Parathyroid adenoma (tissue), 2 donors: Measurements from ENCODE around the gene IL17RD.

Experiments used
- H2AFZ ChIP-seq: fragments of 300-600 bp; sonication (generic); one replicate; pipeline ENCODE4 v1.7.0; 2017; ENCODE audit warnings: antibody characterized with exemption, mild to moderate bottlenecking
- H3K27ac ChIP-seq: fragments of 300-600 bp; sonication (generic); one replicate; pipeline ENCODE4 v1.7.0; 2017
- H3K27me3 ChIP-seq: fragments of 300-600 bp; sonication (generic); one replicate; pipeline ENCODE4 v1.7.0; 2017; ENCODE audit warnings: low read length; ENCODE audit not compliant: control insufficient read depth, insufficient read depth
- H3K36me3 ChIP-seq: fragments of 300-600 bp; sonication (generic); one replicate; pipeline ENCODE4 v1.7.0; 2017; ENCODE audit warnings: low read length; ENCODE audit not compliant: control insufficient read depth, insufficient read depth
- H3K4me1 ChIP-seq: fragments of 300-600 bp; sonication (generic); one replicate; pipeline ENCODE4 v1.7.0; 2017; ENCODE audit warnings: control low read depth
- H3K4me2 ChIP-seq: fragments of 300-600 bp; sonication (generic); one replicate; pipeline ENCODE4 v1.7.0; 2017; ENCODE audit warnings: low read length
- H3K4me3 ChIP-seq: fragments of 300-600 bp; sonication (generic); one replicate; pipeline ENCODE4 v1.7.0; 2017; ENCODE audit warnings: low read depth, low read length
- H3K79me2 ChIP-seq: fragments of 300-600 bp; sonication (generic); one replicate; pipeline ENCODE4 v1.7.0; 2017; ENCODE audit warnings: control low read depth
- H3K9ac ChIP-seq: fragments of 300-600 bp; sonication (generic); one replicate; pipeline ENCODE4 v1.7.0; 2017; ENCODE audit warnings: mild to moderate bottlenecking
- H3K9me3 ChIP-seq: fragments of 300-600 bp; sonication (generic); one replicate; pipeline ENCODE4 v1.7.0; 2017; ENCODE audit warnings: low read length; ENCODE audit not compliant: control insufficient read depth
- TF ChIP-seq, protein P1 (sequence below): fragments of 300-600 bp; sonication (generic); IDR thresholded peaks from one replicate; pipeline ENCODE4 v1.7.0; 2017; ENCODE audit warnings: antibody characterized with exemption, mild to moderate bottlenecking
- donor health status: primary hyperparathyroidism.

Gene IL17RD

DNA sequence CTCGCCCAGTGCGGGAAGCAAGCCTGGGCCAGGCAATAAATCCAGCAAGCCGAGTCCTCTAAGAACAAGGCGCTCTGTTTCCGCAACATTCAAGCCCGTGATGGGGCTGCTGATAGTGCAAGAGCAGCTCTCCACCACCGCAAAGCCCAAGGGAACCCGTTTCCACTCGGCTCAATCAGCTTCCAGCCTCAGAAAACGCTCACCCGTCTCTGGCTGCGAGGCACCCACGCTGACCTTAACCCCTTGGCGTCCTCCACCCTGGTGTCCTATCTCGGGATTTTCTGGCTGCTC lies 86.9 kb downstream of the IL17RD start:
- TF ChIP-seq, protein P1, sequence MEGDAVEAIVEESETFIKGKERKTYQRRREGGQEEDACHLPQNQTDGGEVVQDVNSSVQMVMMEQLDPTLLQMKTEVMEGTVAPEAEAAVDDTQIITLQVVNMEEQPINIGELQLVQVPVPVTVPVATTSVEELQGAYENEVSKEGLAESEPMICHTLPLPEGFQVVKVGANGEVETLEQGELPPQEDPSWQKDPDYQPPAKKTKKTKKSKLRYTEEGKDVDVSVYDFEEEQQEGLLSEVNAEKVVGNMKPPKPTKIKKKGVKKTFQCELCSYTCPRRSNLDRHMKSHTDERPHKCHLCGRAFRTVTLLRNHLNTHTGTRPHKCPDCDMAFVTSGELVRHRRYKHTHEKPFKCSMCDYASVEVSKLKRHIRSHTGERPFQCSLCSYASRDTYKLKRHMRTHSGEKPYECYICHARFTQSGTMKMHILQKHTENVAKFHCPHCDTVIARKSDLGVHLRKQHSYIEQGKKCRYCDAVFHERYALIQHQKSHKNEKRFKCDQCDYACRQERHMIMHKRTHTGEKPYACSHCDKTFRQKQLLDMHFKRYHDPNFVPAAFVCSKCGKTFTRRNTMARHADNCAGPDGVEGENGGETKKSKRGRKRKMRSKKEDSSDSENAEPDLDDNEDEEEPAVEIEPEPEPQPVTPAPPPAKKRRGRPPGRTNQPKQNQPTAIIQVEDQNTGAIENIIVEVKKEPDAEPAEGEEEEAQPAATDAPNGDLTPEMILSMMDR: no peak
- no peaks in the 10 kb centered on the region for H3K27me3 ChIP-seq
- no peaks in the 10 kb centered on the region for H3K36me3 ChIP-seq
- peak overlapping the region; percentile 86 for H3K27ac ChIP-seq
- peak overlapping the region; percentile 91 for H3K4me3 ChIP-seq
- H3K79me2 ChIP-seq: peaks cover 7% of the 10 kb centered on the region
- peaks cover 11% of the 10 kb centered on the region for H3K4me1 ChIP-seq
- peak overlapping the region; percentile 99 for H3K4me2 ChIP-seq
- no peak overlapping the region for H3K9ac ChIP-seq
- H3K9me3 ChIP-seq: no peaks in the 10 kb centered on the region
- peak overlapping the region; percentile 92 for H2AFZ ChIP-seq

DNA sequence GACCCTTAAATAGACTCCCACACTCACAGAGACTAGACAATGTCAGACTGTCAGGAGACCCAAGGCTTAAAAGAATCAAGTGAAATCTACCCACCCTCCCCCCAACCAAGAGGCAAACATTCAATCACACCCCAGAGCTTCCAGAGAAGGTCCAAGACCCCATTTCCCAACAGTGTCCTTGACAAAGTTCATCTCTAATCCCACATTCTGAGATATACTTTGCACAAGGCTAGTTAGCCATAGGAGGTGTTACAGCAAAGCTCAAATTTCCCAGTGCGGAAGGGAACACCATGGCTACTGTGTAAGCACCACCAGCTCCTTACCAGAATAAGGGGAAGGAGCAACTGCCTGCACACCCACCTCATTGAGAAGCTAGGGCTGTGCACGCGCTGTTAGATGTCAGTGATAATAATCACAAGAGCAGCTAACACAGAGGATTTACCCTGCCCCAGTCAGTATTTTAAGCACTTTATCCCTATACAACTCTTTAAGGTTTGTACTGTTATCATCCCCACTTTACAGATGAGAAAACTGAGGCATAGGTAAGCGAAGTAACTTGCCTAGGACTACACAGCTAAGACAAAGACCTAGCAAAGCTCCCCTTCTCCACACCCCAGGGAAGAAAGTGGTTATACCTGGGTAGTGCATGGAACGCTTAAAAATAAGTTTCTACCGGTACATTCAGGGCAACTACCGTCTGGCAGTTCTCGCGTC lies 87.4 kb downstream of the IL17RD start:
- Histone ChIP-seq H3K27me3 (no peaks in the 10 kb centered on the region), H3K27ac (peak overlapping the region; percentile 86), H3K4me3 (peak overlapping the region; percentile 91), H3K36me3 (no peaks in the 10 kb centered on the region), H3K79me2 (peaks cover 7% of the 10 kb centered on the region), H2AFZ (peak overlapping the region; percentile 92), H3K4me2 (peak overlapping the region; percentile 99), H3K9me3 (no peaks in the 10 kb centered on the region), H3K9ac (no peak overlapping the region), H3K4me1 (peaks cover 11% of the 10 kb centered on the region)
- TF ChIP-seq, protein P1: no peak

DNA sequence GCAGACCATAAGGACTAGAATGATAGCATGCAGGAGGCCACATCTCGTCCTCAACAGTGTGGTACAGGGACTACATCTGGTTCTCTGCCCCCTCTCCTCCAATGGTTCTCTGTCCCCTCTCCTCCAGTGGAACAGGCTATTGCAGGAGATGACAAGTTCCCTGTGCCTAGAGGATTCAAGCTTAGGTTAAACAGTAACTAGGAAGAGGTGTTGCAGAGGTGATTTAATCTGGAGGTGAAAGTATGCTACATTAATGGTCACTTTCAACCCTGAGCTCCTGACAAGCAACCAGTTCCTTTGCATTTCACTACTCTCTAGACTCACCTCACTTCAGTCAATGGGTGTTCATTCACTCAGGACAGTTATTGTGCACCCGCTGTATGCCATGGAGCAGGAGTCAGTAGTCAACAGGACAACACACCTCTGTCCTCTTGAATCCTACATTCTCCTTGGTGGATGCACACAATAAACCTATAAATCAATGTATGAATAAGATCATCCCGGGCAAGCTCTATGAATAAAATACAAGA lies 88.7 kb downstream of the IL17RD start:
- Histone ChIP-seq H3K27ac (no peak overlapping the region), H3K4me1 (peaks cover 11% of the 10 kb centered on the region), H2AFZ (no peak overlapping the region), H3K27me3 (no peaks in the 10 kb centered on the region), H3K36me3 (no peaks in the 10 kb centered on the region), H3K9me3 (no peaks in the 10 kb centered on the region), H3K4me2 (no peak overlapping the region), H3K79me2 (peaks cover 7% of the 10 kb centered on the region), H3K9ac (no peak overlapping the region), H3K4me3 (no peak overlapping the region)
- TF ChIP-seq, protein P1: no peak

DNA sequence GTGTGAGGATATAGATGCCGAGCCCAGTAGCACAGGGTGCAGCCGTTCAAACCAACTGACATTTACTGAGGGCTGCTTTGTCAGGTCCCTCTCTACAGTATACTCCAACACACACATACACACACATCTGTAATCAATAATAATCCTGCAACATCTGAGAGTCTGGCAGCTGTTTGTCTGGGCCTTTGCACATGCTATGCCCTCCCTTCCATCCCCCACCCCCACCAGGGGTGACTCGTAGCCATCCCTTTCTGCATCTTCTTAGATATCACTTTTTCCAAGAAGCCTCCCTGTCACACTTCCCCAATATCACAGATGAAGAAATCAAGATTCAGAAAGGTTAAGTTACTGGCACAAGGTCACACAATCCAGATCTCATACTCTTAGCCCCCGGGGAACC lies 91.0 kb downstream of the IL17RD start:
- TF ChIP-seq, protein P1: no peak
- peaks cover 7% of the 10 kb centered on the region for H3K79me2 ChIP-seq
- no peak overlapping the region for H3K9ac ChIP-seq
- H2AFZ ChIP-seq: no peak overlapping the region
- no peak overlapping the region for H3K4me2 ChIP-seq
- H3K36me3 ChIP-seq: no peaks in the 10 kb centered on the region
- no peak overlapping the region for H3K4me3 ChIP-seq
- peaks cover 7% of the 10 kb centered on the region for H3K4me1 ChIP-seq
- H3K27ac ChIP-seq: no peak overlapping the region
- no peaks in the 10 kb centered on the region for H3K9me3 ChIP-seq
- H3K27me3 ChIP-seq: no peaks in the 10 kb centered on the region

DNA sequence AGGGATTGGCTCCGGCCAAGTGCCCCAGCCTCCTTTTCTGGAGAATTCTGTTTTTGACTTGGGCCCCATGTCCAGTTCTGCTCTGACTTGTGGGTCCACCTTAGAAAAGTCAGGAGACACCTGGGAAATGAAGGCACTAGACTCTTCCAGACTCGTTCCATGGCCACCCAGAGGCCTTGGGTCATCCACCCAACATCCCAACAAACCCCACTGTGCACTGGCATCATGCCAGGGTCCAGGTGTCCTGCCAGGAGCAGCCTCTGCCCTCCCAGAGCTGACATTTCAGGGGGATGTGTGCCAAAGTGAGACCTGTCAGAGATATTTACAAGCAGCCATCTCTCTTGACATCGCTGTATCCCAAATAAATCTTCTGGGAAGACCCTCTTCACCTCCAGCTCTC lies 91.5 kb downstream of the IL17RD start:
- TF ChIP-seq, protein P1: no peak

More for the DNA sequence above, 91.5 kb downstream of the IL17RD start:
- H2AFZ ChIP-seq: no peak overlapping the region
- peaks cover 7% of the 10 kb centered on the region for H3K79me2 ChIP-seq
- H3K27me3 ChIP-seq: no peaks in the 10 kb centered on the region
- no peaks in the 10 kb centered on the region for H3K9me3 ChIP-seq
- no peak overlapping the region for H3K4me3 ChIP-seq
- H3K9ac ChIP-seq: no peak overlapping the region
- H3K4me1 ChIP-seq: peaks cover 8% of the 10 kb centered on the region
- no peaks in the 10 kb centered on the region for H3K36me3 ChIP-seq
- no peak overlapping the region for H3K27ac ChIP-seq
- no peak overlapping the region for H3K4me2 ChIP-seq
